HG03575 (cell line): ENCODE measurements around the gene TRMT2B.
"Not testable (repeated sequence)": the region's sequence is repeated elsewhere in the genome, so short reads cannot be mapped to it uniquely, and the experiment has no call there.

ENCODE experiments used
- ATAC-seq: cut with Tn5 transposase; IDR thresholded peaks from one replicate; pipeline ENCODE4 v1.9.1; 2021; ENCODE audit not compliant: unreplicated experiment, insufficient number of reproducible peaks, low FRiP score; ENCODE audit errors: extremely low read depth

TRMT2B gene, protein sequence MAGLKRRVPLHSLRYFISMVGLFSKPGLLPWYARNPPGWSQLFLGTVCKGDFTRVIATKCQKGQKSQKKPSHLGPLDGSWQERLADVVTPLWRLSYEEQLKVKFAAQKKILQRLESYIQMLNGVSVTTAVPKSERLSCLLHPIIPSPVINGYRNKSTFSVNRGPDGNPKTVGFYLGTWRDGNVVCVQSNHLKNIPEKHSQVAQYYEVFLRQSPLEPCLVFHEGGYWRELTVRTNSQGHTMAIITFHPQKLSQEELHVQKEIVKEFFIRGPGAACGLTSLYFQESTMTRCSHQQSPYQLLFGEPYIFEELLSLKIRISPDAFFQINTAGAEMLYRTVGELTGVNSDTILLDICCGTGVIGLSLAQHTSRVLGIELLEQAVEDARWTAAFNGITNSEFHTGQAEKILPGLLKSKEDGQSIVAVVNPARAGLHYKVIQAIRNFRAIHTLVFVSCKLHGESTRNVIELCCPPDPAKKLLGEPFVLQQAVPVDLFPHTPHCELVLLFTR

DNA sequence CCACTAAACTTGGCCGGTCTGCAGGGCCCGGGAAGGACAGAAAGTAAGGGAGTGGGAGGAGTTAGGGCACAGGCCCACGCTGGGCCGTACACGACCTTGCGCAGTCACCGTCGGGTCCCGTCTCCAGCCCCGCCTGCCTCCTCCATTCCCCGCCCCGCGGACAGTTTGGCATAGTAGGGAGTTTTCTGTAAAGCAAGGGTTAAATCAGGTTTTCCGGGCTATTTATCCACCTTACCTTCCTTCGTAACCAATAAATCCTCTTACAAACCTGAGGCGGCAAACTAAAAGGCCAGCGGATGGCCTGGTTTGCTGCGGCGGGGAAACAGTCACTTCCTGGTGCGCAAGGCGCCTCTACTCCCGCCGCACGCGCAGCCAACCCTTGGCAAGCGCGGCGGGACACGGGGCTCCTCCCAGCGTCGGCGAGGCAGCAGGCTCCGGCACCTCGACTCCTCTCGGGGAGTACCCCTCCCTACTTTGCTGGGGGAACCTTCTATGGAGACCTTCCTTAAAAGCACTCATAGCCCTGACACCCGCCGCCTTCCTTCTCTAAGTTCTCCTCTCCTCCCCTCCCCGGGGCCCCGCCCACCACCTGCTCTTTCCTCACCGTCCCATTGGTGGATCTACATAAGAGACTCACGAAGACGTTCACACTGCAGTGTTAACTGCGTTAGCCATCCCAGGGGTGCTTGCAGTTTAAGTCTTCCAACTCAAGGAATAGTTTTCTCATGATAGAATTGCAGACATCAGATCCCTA is at the start of gene TRMT2B:
Gene TRMT2B (minus strand): TSS at position 563 of the 754 bp plus-strand sequence. CDS start 9,822 bp downstream, outside the sequence.
- ATAC-seq = peak; percentile 51

DNA sequence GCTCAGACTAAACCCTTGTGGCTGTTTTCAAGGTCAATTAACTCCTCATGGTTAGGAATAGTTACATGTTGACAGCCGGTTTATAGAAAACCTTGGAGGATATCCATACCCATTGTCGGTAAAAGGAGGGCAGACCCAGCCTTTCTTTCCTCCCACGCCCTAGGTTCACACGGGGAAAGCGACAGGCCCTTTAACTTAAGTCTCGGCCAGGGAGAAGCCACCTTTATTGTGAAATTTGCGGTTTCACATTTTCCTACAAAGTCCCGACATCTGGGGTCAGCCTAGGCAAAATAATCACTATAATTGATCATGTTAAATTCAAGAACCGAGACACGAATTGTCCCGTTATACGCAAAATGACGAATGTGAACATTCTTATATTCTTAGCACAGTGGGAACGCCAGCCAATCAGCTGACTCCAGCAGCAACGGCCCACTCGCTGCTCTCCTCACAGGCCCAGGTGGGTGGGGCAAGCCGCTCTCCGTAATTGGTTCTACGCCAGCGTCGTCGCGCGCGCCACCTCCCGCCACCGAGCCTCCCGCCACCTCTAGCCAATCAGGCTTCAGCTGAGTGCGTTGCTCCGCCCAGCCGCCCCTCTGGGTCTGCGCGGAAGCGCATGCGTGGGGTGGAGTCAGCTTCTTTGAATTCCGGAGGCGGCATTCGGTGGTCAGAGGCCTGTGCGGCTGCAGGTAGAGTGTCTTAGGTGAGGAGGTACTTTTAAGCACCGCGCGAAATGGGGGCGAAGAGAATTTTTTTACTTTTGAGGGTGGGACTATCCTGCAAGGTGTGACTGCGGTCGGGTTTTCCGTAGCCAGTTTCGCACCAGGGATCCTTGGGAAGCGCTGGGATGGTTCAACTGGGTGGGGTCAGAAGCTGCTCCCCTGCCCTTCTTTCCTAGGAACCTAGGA is 45.9 kb upstream of the TRMT2B start, which contains the start of gene CENPI:
Gene CENPI (plus strand): TSS at position 659 of the 908 bp plus-strand sequence. CDS start 2,867 bp downstream, outside the sequence.
- ATAC-seq = peak; percentile 87

DNA sequence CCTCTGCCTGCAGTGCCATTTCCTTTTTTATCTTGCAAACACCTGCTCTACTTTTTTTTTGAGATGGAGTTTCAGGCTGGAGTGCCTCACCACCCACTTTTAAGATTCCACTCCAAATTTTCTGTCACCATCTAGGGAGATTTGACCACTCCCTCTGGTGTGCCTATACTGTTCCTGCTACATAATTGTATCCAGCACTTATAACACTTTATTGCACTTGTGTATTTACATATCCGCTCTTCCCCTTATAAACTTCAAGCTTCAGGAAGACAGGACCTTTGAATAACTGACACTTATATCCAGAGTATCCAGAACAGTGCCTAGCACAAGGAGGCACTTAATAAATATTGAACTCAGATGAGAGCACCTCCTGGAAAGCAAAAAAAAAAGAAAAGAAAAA is 39.9 kb upstream of the TRMT2B start:
- no peak for ATAC-seq

DNA sequence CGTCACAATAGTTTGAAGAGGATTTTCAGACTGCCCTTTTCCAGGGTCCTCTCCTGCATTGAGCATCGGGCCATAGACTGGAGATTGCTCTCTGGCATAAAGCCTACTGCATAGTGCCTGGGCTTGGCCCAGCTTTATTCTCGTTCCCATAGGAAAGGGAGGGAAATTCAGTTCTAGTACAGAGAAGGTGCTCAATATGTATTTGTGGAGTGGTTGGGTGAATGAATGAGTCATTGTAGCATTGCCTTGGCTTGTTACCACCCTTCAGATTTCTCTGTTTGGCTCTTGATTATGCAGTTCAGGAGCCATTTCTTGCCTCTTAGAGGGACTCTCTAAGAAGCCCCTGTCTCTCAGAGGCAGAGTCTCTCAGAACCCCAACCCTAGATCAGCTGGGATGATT is 29.3 kb upstream of the TRMT2B start:
- no peak for ATAC-seq

DNA sequence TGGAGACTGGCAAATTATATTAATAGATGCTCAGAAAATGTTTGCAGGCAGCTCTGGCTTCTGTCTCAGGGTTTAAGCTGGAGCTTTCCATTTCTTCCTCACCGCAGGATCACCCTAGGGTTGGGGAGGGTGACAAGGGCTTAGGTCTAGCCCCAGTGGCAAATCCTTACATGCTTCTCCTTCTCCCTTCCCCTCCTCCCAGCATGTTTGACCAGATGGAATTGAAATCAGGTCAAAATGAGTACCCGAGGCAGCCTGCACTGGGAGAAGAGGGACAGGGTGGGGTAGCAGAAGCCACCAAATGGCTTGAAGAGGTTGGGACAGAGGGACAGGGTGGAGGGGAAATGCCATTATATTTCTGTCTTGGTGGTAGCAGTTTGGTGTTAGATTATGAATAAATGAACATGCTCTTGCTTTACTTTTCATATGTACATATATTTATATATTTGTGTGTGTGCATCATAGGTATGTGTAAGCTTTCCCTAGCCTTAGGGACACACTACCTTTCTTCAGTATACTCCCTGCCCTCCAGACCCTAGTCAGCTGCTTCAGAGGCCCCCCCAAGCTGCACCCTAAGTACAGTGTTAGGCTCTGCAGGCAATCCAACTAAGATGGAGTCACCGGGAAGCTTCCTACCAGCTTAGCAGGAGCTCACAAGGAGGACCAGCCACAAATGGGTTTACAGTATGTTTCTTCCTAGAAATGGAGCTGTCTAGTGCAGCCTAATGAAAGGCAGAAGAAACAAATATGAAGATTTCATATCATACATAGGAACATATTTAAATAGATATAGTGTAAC is 28.6 kb upstream of the TRMT2B start:
- ATAC-seq = no peak

DNA sequence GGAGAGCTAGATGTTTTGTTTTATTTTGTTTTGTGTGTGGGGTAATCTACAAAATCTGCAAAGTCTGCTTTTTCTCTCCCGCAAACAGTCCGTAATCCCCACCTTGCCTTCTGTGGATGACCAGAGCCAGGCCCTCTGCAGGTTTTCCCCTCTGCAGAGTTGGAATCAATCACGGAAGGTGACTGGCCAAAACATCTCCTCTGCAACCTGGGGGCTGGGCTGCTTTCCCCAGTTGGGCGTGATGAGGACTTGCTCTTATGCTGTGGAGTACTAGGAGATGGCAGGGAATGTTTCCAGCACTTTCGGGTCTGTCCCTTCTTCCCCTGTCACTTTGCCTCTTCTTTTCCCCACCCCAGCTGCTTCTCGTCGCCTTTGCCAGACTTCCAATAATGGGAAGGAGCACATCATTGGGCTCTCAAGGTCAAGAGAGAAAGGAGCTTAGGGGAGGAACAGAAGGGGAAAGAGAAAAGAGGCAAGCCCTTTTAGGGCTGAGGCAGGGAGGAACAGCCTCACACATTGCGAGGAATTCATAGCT is 27.9 kb upstream of the TRMT2B start:
- no peak for ATAC-seq

DNA sequence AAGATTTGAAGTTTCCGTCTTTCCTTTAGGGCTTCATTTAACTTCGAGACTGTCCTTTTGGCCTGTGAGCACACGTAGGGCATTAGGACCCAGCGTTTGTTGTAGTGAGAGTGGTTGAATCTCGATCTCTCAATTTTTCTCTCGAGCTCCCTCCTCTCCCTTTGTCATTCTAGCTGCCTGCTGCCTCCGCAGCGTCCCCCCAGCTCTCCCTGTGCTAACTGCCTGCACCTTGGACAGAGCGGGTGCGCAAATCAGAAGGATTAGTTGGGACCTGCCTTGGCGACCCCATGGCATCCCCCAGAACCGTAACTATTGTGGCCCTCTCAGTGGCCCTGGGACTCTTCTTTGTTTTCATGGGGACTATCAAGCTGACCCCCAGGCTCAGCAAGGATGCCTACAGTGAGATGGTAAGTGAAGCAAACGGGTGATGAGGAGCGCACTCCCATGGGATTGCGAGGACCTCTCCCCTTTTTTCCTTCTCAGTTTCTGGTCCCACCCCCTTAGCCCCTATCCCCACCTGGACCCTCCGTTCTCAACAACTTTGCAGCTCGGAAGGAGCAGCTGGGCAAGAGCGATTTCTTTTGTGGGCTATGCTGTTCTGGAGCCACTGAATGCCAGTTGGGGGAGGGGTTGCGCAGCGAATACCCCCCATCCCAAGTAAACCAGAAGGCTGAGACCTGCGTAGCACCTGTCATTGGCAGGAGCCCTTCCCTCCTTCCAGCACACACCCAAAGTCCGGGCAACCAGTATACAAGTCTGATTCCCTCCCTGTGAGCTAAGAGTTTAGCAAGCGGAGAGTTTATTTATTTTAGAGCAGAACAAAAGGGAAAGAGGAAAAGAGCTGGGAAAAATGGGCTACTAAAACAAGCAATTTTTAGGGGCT is 27.0 kb upstream of the TRMT2B start, which contains the start of gene TMEM35A:
Gene TMEM35A (plus strand): TSS at position 164 of the 883 bp plus-strand sequence. CDS start 124 bp downstream, at position 288.
- ATAC-seq = no peak

DNA sequence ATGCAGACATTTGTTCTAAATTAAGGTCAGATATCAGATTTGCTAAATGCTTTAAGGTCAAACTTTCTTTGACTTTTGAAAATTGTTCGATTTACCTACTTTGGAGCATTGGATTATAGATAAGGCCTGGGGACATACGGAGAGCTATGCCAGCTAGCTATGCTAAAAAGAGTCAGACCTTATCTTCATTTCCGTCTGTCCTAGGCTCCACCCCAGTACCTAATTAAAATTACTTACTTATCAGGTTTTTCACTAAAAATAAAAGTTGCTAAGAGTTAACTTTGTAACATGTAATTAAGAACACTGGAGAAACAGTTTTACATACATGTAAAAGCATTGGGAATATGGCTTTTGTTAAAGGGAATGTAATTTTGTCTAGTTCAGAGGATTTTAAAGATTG is 19.7 kb upstream of the TRMT2B start:
- no peak for ATAC-seq

DNA sequence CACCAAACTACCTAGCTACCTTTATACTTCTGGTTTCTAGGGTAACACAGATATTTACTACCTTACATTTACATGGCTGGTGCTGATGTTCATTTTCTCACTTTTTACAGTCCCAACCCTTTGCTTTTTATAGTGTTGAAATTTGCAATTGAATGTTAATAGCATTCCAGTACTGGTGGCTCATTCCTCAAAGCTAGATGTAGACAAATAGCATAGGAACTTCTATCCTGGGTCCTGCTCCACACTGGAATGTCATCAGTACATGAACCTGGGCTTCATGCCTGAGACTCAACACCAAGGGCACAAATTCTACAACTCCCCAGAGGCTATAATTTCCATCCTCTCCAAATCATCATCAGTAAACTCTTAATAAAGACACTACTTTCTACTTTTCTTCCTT is 10.3 kb upstream of the TRMT2B start:
- no peak for ATAC-seq

DNA sequence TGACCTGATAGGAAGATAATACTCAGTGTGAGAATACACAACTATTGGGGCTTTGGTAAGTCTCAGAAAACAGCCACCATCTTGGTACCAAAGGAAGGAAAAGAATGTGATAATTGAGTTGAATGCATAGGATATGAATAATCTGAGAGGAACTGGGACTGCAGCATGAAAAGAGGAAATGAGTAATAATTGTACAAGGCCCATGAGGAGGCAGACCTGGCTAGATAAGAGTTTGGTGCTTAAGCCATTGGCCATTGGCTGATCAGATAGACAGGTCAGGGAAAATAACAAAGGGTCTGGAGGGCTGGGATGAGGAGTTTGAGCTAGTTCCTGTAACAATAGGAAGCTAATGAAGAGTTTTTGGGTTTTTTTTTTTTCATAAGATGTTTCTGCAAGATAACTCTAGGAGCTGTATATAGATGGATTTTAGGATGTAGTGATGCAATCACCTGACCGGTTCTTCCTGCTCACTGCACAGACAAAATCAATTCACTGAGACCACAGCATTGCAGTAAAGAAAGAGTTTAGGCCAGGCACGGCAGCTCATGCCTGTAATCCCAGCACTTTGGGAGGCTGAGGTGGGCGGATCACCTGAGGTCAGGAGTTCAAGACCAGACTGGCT is 5.3 kb upstream of the TRMT2B start:
- peak; percentile 76 for ATAC-seq

DNA sequence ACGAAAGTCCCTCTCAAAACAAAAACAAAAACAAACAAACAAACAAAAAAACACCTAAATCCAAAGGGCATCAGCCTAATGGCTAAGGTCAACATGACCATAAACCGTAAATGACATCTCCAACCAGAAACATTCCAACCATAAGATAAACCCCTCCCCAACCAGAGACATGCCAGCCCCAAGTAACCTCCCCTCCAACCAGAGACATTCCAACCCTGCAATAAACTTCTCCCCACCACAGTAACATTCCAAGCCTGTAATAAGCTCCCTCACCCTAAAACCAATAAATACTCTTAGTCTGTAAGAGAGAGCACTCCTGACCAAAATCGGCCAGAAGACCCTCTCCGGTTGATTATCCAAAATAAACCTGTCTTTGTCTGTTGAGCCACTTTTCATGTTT is 4.6 kb upstream of the TRMT2B start:
- not testable (repeated sequence) for ATAC-seq

DNA sequence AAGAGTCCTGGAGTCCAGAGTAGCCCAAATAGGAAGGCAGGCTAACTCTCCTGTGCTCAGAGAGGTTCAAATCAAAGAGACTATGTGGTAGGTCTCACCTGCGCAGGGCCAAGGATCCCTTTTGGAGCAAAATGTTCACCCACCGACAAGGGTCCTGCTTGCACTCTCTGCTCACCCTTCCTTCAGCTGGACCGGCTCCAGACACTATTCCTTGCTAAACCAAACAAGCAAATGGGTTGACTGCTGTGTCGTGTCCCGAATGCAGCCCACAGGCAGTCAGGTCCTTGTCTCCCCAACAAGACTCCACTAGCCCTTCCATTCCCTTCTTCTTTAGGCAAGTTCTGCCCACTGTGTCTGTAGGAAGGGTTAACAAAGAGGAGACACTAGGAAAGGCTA is 760 bp downstream of the TRMT2B start:
- ATAC-seq = no peak

DNA sequence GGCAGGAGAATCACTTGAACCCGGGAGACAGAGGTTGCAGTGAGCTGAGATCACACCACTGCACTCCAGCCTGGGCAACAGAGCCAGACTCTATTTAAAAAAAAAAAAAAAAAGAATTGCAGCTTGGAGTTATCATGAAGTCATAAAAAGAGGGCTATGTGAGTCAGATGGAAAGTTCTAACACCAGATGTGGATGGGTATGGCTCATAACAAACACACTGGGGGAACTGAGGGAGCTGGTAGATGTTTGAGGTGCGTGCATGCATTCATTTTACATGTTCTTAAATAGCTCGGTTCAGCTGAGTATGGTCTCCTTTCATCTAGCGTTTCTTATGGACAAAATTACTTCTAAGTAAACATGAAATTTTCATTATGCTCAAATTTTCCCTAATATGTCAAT is 11.7 kb downstream of the TRMT2B start:
- no peak for ATAC-seq

DNA sequence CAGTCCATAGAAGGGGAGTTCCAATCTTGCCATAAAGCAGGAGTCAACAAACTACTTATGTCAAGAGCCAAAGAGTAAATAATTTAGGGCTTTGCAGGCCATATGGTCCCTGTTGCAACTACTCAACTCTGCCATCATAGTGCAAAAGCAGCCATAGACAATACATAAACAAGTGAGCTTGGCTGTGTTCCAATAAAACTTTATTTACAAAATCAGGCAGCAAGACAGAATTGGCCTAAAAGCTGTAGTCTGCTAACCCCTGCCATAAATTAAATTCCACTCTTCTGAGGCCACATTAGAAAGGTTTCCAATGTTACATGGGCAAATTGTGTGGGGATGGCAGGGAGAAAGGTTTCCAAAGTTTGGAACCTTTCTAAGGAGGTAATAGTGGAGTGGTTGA is 14.7 kb downstream of the TRMT2B start:
- ATAC-seq = no peak

DNA sequence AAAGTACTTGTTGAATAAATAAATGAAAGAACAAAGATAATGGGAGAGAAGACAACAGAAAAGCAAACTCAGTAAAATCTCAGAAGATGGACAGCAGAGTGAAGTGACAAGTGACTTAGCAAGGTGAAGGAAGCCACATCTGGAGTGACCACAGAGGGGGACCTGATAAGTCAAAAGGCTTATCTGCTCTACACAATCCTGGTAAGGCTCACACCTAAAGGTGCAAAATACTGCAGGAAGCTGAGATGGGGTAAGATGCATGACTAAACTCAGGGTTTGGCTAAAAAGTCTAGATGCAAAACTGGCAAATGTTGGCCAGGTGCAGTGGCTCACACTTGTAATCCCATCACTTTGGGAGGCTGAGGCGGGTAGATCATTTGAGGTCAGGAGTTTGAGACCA is 22.2 kb downstream of the TRMT2B start:
- no peak for ATAC-seq

DNA sequence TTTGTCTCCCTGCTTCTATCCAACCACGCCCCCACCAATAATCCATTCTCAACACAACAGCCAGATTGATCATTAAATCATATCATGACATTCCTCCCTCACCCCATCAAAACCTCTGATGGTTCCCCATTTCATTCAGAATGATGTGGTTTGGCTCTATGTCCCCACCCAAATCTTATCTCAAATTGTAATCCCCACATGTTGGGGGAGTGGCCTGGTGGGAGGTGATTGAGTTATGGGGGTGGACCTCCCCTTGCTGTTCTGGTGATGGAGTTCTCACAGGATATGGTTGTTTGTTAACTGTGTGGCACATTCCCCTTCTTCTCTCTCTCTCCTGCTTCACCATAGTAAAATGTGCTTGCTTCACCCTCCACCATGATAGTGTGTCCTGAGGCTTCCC is 23.3 kb downstream of the TRMT2B start:
- ATAC-seq = no peak

DNA sequence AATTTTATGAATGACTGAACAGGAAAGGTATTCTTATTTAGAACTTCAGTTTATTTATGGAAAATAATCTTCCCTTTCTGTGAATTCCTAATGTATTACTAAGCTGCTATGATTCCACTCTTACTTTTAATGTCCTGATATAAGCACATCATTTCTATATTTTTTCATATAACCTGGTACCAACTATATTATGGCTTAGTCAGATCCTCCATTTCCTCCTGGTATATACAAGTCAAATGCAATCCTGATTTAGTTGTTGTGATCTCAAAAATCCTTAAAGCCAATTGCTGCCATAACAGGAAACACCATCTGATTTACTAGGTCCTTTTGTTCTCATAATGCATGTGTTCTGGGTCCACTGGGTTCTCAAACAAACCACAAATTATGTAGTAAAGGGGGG is 26.8 kb downstream of the TRMT2B start:
- ATAC-seq = no peak
